ENCODE data around the gene TMEM120B.

DNA sequence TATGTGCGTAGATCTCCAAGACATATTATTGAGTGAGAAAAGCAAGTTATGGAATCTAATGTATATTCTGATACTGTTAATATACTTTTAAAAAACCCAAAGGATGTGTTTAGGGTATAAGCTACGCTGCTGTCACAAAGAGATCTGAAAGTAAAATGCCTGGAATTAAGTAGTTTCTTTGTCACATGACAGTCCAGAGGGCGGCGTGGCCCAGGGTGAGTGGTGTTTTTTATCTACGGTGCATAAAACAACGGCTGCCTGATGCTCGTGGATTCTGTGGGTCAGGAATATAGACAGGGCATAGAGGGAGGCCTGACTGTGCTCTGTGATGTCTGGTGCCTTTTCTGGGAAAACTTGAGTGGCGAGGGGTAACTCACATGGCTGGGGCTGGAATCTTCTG is 21.3 kb downstream of the TMEM120B start:
- TF ChIP-seq, protein P1, sequence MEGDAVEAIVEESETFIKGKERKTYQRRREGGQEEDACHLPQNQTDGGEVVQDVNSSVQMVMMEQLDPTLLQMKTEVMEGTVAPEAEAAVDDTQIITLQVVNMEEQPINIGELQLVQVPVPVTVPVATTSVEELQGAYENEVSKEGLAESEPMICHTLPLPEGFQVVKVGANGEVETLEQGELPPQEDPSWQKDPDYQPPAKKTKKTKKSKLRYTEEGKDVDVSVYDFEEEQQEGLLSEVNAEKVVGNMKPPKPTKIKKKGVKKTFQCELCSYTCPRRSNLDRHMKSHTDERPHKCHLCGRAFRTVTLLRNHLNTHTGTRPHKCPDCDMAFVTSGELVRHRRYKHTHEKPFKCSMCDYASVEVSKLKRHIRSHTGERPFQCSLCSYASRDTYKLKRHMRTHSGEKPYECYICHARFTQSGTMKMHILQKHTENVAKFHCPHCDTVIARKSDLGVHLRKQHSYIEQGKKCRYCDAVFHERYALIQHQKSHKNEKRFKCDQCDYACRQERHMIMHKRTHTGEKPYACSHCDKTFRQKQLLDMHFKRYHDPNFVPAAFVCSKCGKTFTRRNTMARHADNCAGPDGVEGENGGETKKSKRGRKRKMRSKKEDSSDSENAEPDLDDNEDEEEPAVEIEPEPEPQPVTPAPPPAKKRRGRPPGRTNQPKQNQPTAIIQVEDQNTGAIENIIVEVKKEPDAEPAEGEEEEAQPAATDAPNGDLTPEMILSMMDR (IDR thresholded peaks at IDR 0.05; ENCODE audit: borderline replicate concordance, extremely low read depth, low read length, poor library complexity, severe bottlenecking), result no peak
- TF ChIP-seq EZH2 (IDR thresholded peaks at IDR 0.05; ENCODE audit: borderline replicate concordance, low read depth, low read length, severe bottlenecking), result no peak

Measured in DND-41 (cell line).